OCI-LY3 (cell line): ENCODE measurements around the gene TMEM91.
A peak's percentile ranks its signal among the peaks of the same experiment; 100 is the strongest.
"Not testable (repeated sequence)": the region's sequence is repeated elsewhere in the genome, so short reads cannot be mapped to it uniquely, and the experiment has no call there.

Source experiments
- H2AFZ ChIP-seq: fragments of 200-600, 300-600 bp; shearing (Covaris generic); 2 replicates; pipeline ENCODE4 v1.6.0; 2014; ENCODE audit warnings: antibody characterized with exemption, low read depth, low read length
- H3K27ac ChIP-seq: fragments of 200-600, 300-600 bp; sonication (generic); 2 replicates; pipeline ENCODE4 v1.5.1; 2014; ENCODE audit warnings: mild to moderate bottlenecking, low read length, moderate library complexity, mixed read lengths
- H3K27me3 ChIP-seq: fragments of 200-600, 300-600 bp; sonication (generic); 2 replicates; pipeline ENCODE4 v1.6.1; 2014; ENCODE audit warnings: low read depth, low read length, mixed read lengths
- H3K36me3 ChIP-seq: fragments of 200-600, 300-600 bp; sonication (generic); replicated peaks from 2 replicates; pipeline ENCODE3; 2014; ENCODE audit warnings: low read depth, low read length, mixed read lengths
- H3K4me1 ChIP-seq: fragments of 300-600, 200-600 bp; sonication (generic); 2 replicates; pipeline ENCODE4 v1.6.1; 2014; ENCODE audit warnings: low read length, mixed read lengths
- H3K4me2 ChIP-seq: fragments of 200-600, 300-600 bp; sonication (generic); 2 replicates; pipeline ENCODE4 v1.6.1; 2014; ENCODE audit warnings: low read length, mixed read lengths
- H3K4me3 ChIP-seq: fragments of 300-600, 200-600 bp; sonication (generic); 2 replicates; pipeline ENCODE4 v1.5.1; 2014; ENCODE audit warnings: antibody characterized with exemption, mild to moderate bottlenecking, low read length, moderate library complexity
- H3K79me2 ChIP-seq: fragments of 300-600, 200-600 bp; shearing (Covaris generic); 2 replicates; pipeline ENCODE4 v1.6.1; 2014; ENCODE audit warnings: mild to moderate bottlenecking, low read length, mixed read lengths
- H3K9ac ChIP-seq: fragments of 300-600, 200-600 bp; shearing (Covaris generic); 2 replicates; pipeline ENCODE4 v1.6.0; 2014; ENCODE audit warnings: mild to moderate bottlenecking, low read length, moderate library complexity
- H3K9me3 ChIP-seq: fragments of 200-600, 300-600 bp; shearing (Covaris generic); 2 replicates; pipeline ENCODE4 v1.6.1; 2014; ENCODE audit warnings: low read length, mixed read lengths; ENCODE audit not compliant: insufficient read depth
- H4K20me1 ChIP-seq: fragments of 200-600, 300-600 bp; sonication (generic); 2 replicates; pipeline ENCODE4 v1.6.1; 2016; ENCODE audit warnings: low read length, mixed read lengths; ENCODE audit not compliant: insufficient read depth
- EZH2phosphoT487 ChIP-seq: fragments of 200-600 bp; shearing (Covaris generic); IDR thresholded peaks from 2 replicates; pipeline ENCODE4 v1.6.1; 2018; ENCODE audit warnings: antibody characterized with exemption, mixed run types, low read depth
- TF ChIP-seq, protein P1 (sequence below): fragments of 200-600, 300-600 bp; sonication (generic); IDR thresholded peaks from 2 replicates; pipeline ENCODE4 v1.5.1; 2014; ENCODE audit warnings: antibody characterized with exemption, low read length, low read depth

TMEM91 gene

DNA sequence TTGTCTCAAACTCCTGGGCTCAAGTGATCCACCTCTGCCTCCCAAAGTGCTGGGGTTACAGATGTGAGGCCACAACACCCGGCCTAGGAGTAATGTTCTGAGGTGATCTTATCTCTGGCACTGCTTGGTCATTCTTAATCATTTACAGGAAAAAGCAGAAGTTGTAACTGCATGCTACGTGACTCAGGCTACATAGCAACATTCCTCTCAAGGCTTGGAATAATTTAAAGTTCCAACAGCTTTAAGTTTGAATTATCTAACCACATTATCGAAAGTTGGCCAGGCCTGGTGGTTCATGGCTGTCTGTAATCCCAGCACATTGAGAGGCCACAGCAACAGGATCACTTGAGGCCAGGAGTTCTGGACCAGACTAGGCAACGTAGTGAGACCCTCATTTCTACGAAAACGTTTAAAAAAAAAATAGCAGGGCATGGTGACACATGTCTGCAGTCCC, 8.5 kb upstream of the TMEM91 start:
- peak overlapping the region; percentile 87 for H3K27ac ChIP-seq
- peak overlapping the region; percentile 45; the same call in 1 of the 2 replicates for H3K9ac ChIP-seq
- no peak overlapping the region for H2AFZ ChIP-seq
- H3K27me3 ChIP-seq: no peaks in the 10 kb centered on the region
- peak overlapping the region; percentile 15 for H3K4me3 ChIP-seq
- H3K4me1 ChIP-seq: peaks cover 44% of the 10 kb centered on the region
- no peaks in the 10 kb centered on the region for H3K9me3 ChIP-seq
- H3K79me2 ChIP-seq: peaks cover 42% of the 10 kb centered on the region
- TF ChIP-seq, protein P1, sequence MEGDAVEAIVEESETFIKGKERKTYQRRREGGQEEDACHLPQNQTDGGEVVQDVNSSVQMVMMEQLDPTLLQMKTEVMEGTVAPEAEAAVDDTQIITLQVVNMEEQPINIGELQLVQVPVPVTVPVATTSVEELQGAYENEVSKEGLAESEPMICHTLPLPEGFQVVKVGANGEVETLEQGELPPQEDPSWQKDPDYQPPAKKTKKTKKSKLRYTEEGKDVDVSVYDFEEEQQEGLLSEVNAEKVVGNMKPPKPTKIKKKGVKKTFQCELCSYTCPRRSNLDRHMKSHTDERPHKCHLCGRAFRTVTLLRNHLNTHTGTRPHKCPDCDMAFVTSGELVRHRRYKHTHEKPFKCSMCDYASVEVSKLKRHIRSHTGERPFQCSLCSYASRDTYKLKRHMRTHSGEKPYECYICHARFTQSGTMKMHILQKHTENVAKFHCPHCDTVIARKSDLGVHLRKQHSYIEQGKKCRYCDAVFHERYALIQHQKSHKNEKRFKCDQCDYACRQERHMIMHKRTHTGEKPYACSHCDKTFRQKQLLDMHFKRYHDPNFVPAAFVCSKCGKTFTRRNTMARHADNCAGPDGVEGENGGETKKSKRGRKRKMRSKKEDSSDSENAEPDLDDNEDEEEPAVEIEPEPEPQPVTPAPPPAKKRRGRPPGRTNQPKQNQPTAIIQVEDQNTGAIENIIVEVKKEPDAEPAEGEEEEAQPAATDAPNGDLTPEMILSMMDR: no peak
- no peak for TF ChIP-seq EZH2phosphoT487
- H3K4me2 ChIP-seq: peak overlapping the region; percentile 55
- no peaks in the 10 kb centered on the region for H4K20me1 ChIP-seq
- peaks cover 3% of the 10 kb centered on the region for H3K36me3 ChIP-seq

DNA sequence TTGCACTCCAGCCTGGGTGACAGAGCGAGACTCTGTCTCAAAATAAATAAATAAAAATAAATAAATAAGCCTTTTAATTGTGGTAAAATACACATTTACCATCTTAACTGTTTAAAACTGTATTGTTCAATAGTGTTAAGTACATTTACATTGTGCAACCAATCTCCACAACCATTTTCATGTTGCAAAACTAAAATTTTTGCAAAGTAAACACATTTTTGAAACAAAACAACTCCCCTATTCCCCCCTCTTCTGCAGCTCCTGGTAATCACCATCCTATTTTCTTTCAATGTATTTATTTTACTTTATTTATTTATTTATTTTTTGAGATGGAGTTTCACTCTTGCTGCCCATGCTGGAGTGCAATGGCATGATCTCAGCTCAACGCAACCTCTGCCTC, 6.6 kb upstream of the TMEM91 start:
- H3K9ac ChIP-seq: no peak overlapping the region
- no peaks in the 10 kb centered on the region for H3K27me3 ChIP-seq
- peaks cover 3% of the 10 kb centered on the region for H3K36me3 ChIP-seq
- H2AFZ ChIP-seq: no peak overlapping the region
- peaks cover 37% of the 10 kb centered on the region for H3K4me1 ChIP-seq
- no peak overlapping the region for H3K4me3 ChIP-seq
- TF ChIP-seq, protein P1: no peak
- TF ChIP-seq EZH2phosphoT487: no peak
- no peak overlapping the region for H3K4me2 ChIP-seq
- H4K20me1 ChIP-seq: no peaks in the 10 kb centered on the region
- peaks cover 37% of the 10 kb centered on the region for H3K79me2 ChIP-seq
- H3K9me3 ChIP-seq: no peaks in the 10 kb centered on the region
- H3K27ac ChIP-seq: no peak overlapping the region

DNA sequence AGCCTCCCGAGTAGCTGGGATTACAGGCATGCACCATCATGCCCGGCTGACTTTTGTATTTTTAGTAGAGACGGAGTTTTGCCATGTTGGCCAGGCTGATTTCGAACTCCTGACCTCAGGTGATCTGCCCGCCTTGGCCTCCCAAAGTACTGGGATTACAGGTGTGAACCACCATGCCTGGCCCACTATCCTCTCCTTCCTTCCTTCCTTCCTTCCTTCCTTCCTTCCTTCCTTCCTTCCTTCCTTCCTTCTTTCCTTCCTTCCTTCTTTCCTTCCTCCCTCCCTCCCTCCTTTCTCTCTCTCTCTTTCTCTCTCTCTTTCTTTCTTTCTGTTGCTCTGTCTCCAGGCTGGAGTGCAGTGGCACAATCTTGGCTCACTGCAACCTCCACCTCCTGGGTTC, 5.2 kb upstream of the TMEM91 start:
- not testable (repeated sequence) for H3K4me2 ChIP-seq, H2AFZ ChIP-seq, H3K4me3 ChIP-seq, H3K9me3 ChIP-seq, H4K20me1 ChIP-seq, H3K36me3 ChIP-seq, H3K27ac ChIP-seq, H3K9ac ChIP-seq, H3K27me3 ChIP-seq
- Histone ChIP-seq H3K4me1 (peaks cover 30% of the 10 kb centered on the region), H3K79me2 (peaks cover 25% of the 10 kb centered on the region)

DNA sequence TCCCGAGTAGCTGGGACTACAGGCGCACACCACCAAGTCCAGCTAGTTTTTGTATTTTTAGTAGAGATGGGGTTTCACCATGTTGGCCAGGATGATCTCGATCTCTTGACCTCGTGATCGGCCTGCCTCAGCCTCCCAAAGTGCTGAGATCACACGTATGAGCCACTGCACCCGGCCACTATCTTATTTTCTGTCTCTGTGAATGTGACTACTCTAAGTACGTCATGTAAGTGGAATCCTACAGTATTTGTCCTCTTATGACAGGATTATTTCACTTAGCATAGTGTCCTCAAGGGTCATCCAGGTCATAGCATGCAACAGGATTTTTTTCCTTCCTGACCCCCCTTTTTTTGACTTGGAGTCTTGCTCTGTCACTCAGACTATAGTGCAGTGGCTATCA, 4.8 kb upstream of the TMEM91 start:
- Histone ChIP-seq H3K27ac (no peak overlapping the region), H3K9me3 (no peaks in the 10 kb centered on the region), H2AFZ (no peak overlapping the region), H3K4me1 (peaks cover 25% of the 10 kb centered on the region), H3K27me3 (no peaks in the 10 kb centered on the region), H4K20me1 (no peaks in the 10 kb centered on the region), H3K36me3 (no peaks in the 10 kb centered on the region), H3K9ac (no peak overlapping the region), H3K4me3 (no peak overlapping the region), H3K4me2 (no peak overlapping the region), H3K79me2 (peaks cover 21% of the 10 kb centered on the region)
- TF ChIP-seq EZH2phosphoT487: no peak
- TF ChIP-seq, protein P1: no peak

DNA sequence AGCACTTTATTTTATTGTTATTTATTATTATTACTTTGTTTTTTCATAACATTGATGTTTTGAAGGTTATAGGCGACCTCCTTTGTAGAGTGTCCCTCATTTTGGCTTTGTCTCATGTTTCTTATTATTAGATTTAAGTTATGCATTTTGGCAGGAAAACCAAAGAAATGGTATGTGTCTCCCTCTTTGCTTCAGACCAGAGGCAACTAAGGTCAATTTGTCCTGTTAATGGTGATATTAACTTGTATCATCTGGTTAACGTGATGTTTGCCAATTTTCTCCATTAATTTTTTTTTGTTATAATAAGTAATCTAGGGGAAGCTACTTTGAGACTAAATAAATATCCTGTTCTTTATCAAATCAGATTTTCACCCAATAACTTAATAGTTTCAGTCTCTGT, 3.8 kb upstream of the TMEM91 start:
- no peak overlapping the region for H3K4me3 ChIP-seq
- H3K27ac ChIP-seq: no peak overlapping the region
- H3K36me3 ChIP-seq: no peaks in the 10 kb centered on the region
- no peak overlapping the region for H2AFZ ChIP-seq
- no peak overlapping the region for H3K4me2 ChIP-seq
- no peaks in the 10 kb centered on the region for H3K9me3 ChIP-seq
- H3K9ac ChIP-seq: no peak overlapping the region
- H4K20me1 ChIP-seq: no peaks in the 10 kb centered on the region
- H3K27me3 ChIP-seq: no peaks in the 10 kb centered on the region
- peaks cover 13% of the 10 kb centered on the region for H3K79me2 ChIP-seq
- TF ChIP-seq, protein P1: no peak
- no peak for TF ChIP-seq EZH2phosphoT487
- H3K4me1 ChIP-seq: peaks cover 16% of the 10 kb centered on the region
